Omental fat pad (tissue), 4 donors: Measurements from ENCODE around the gene MUC22. TPM values are rescaled to one million over a fixed set of nuclear protein-coding genes. Genes with fewer than 3 reads are reported as not detected.

ENCODE experiments used
- ATAC-seq: fragments of 150-250 bp; one replicate; pipeline ENCODE4 v1.9.1; 2016; ENCODE audit warnings: mild to moderate bottlenecking, moderate library complexity; ENCODE audit not compliant: low FRiP score
- DNase-seq: peaks from one replicate; pipeline ENCODE4 v3.0.0-alpha.2; 2019; ENCODE audit warnings: low spot score
- CTCF ChIP-seq, 3 donors: fragments of 450-650 bp; IDR thresholded peaks; one replicate each; pipeline ENCODE4 v1.5.1; 2016 to 2017; ENCODE audit warnings: antibody characterized with exemption in 3 of 3, mild to moderate bottlenecking in 3 of 3, moderate library complexity in 2 of 3
- total RNA-seq, 4 donors: library from RNA; depleted of rRNA; stranded (reverse); fragments of >200 nt; gene quantifications; one replicate each; pipeline ENCODE4 v1.1.0, GENCODE V29; 2016

Gene MUC22
- total RNA-seq, 4 donors from 2014 or later = not detected

GRCh38 chr6:31068669-31069340 lies 58.5 kb downstream of the MUC22 start:
- peak; percentile 47 for DNase-seq
- ATAC-seq = peak; percentile 72

GRCh38 chr6:31070711-31071197 lies 60.5 kb downstream of the MUC22 start:
- DNase-seq = no peak
- peak; percentile 91 for ATAC-seq
- TF ChIP-seq CTCF (IDR thresholded peaks at IDR 0.05) = no peak

More at GRCh38 chr6:31068669-31069340, 58.5 kb downstream of the MUC22 start:
- peak in 1 of 3 donors; percentile 66 for TF ChIP-seq CTCF (IDR thresholded peaks at IDR 0.05)

GRCh38 chr6:31074401-31074800 lies 64.1 kb downstream of the MUC22 start:
- ATAC-seq (no peak), DNase-seq (no peak)
- no peak for TF ChIP-seq CTCF (IDR thresholded peaks at IDR 0.05)

- DNase-seq = no peak
- no peak for ATAC-seq
- TF ChIP-seq CTCF (IDR thresholded peaks at IDR 0.05) = no peak
These were observed 65.3 kb downstream of the MUC22 start for GRCh38 chr6:31075528-31075927.

GRCh38 chr6:31076611-31077010 lies 66.3 kb downstream of the MUC22 start:
- no peak for ATAC-seq
- TF ChIP-seq CTCF (IDR thresholded peaks at IDR 0.05) = no peak

GRCh38 chr6:31079656-31080261 lies 69.5 kb downstream of the MUC22 start:
- no peak for DNase-seq
- TF ChIP-seq CTCF (IDR thresholded peaks at IDR 0.05) = peak in 1 of 3 donors; percentile 29

More at GRCh38 chr6:31076611-31077010, 66.3 kb downstream of the MUC22 start:
- no peak for DNase-seq

GRCh38 chr6:31081872-31082271 lies 71.6 kb downstream of the MUC22 start:
- DNase-seq = no peak
- TF ChIP-seq CTCF (IDR thresholded peaks at IDR 0.05) = no peak
- ATAC-seq = no peak

More at GRCh38 chr6:31079656-31080261, 69.5 kb downstream of the MUC22 start:
- peak; percentile 59 for ATAC-seq
